Peyer's patch (tissue), 4 donors: ENCODE measurements around the gene PJA2.

Experiments used
- CTCF ChIP-seq, 6 experiments: fragments of 450-650 bp in 4 of 6; fragments of 200-600 bp in 2 of 6; sonication (generic) in 1 of 6; IDR thresholded peaks; one replicate each; pipeline ENCODE4 v1.5.1; 2017 to 2019; ENCODE audit warnings: antibody characterized with exemption in 6 of 6, mild to moderate bottlenecking in 3 of 6, moderate library complexity in 1 of 6
- POLR2A ChIP-seq, 2 donors: fragments of 450-650 bp; IDR thresholded peaks; one replicate each; pipeline ENCODE4 v1.5.1; 2017; ENCODE audit warnings: antibody characterized with exemption in 2 of 2, mild to moderate bottlenecking in 2 of 2, moderate library complexity in 2 of 2

GRCh38 chr5:109324931-109325330 is 84.8 kb downstream of the PJA2 start:
- TF ChIP-seq CTCF (IDR thresholded peaks at IDR 0.05) (no peak), POLR2A (IDR thresholded peaks at IDR 0.05) (no peak)
